ENCODE measurements around the gene TNIP1.

- TF ChIP-seq CTCF (IDR thresholded peaks at IDR 0.05) (peak; percentile 51 to 68 (median 66)), EP300 (IDR thresholded peaks at IDR 0.05) (no peak)
Measured at GRCh38 chr5:151002250-151002649, 78.6 kb downstream of the TNIP1 start.

Data from esophagus muscularis mucosa (tissue), 3 donors.